Caco-2 (cell line): ENCODE measurements around the gene ARHGEF4. TPM values are rescaled to one million over a fixed set of nuclear protein-coding genes. Genes with fewer than 3 reads are reported as not detected.

Source experiments
- BruUV-seq: library from RNA; stranded (reverse); fragments of 400-500 nt; replicated peaks from 2 replicates; lab custom pipeline; 2021; lab: Mats Ljungman, UMichigan
- CTCF ChIA-PET: fragments of 300-600 bp; sonication (Branson Sonifier 250); formaldehyde crosslinking; loops from one replicate; lab custom pipeline; 2022; ENCODE audit warnings: antibody characterized with exemption; lab: Charles Lee
- POLR2A ChIA-PET: fragments of 300-600 bp; sonication (Branson Sonifier 250); formaldehyde crosslinking; loops from one replicate; lab custom pipeline; 2022; ENCODE audit warnings: antibody characterized with exemption; lab: Charles Lee
- DNase-seq, 2 experiments: peaks; one replicate each; pipeline versions ENCODE4 v3.0.0 to v3.0.0-alpha.2; 2020 to 2022
- H3K27me3 ChIP-seq: replicated peaks from 2 replicates; pipeline ENCODE4 v1.6.0; 2011; ENCODE audit warnings: low read length; ENCODE audit not compliant: control insufficient read depth, insufficient read depth
- H3K36me3 ChIP-seq: 2 replicates; pipeline ENCODE4 v1.5.1; 2011; ENCODE audit warnings: low read length; ENCODE audit not compliant: control insufficient read depth, insufficient read depth
- H3K4me1 ChIP-seq: fragments of 250-450 bp; sonication (Bioruptor Pico); 2 replicates; pipeline ENCODE4 v1.5.1; 2020; ENCODE audit warnings: mild to moderate bottlenecking
- H3K4me3 ChIP-seq: 2 replicates; pipeline ENCODE4 v1.5.1; 2011; ENCODE audit warnings: low read depth, mild to moderate bottlenecking, control low read depth, low read length
- H3K9me3 ChIP-seq: fragments of 250-450 bp; sonication (Bioruptor Pico); 2 replicates; pipeline ENCODE4 v1.5.1; 2020; ENCODE audit warnings: mild to moderate bottlenecking, moderate library complexity
- H3K27ac Mint-ChIP-seq: one replicate; pipeline ENCODE4 v1.8.0; 2022; ENCODE audit warnings: mixed read lengths; ENCODE audit not compliant: unreplicated experiment
- H3K27me3 Mint-ChIP-seq: one replicate; pipeline ENCODE4 v1.8.0; 2022; ENCODE audit warnings: mixed read lengths; ENCODE audit not compliant: insufficient read depth, unreplicated experiment
- H3K36me3 Mint-ChIP-seq: one replicate; pipeline ENCODE4 v1.8.0; 2022; ENCODE audit warnings: mild to moderate bottlenecking, mixed read lengths; ENCODE audit not compliant: insufficient read depth, unreplicated experiment
- H3K4me1 Mint-ChIP-seq: one replicate; pipeline ENCODE4 v1.8.0; 2022; ENCODE audit warnings: low read depth, mixed read lengths; ENCODE audit not compliant: unreplicated experiment
- H3K4me3 Mint-ChIP-seq: one replicate; pipeline ENCODE4 v1.8.0; 2022; ENCODE audit warnings: mild to moderate bottlenecking, moderate library complexity, mixed read lengths; ENCODE audit not compliant: unreplicated experiment
- H3K9me3 Mint-ChIP-seq: one replicate; pipeline ENCODE4 v1.8.0; 2022; ENCODE audit warnings: mixed read lengths; ENCODE audit not compliant: unreplicated experiment
- intact Hi-C: fragments of 100-400 bp; cut with micrococcal nuclease; formaldehyde crosslinking; loops from one replicate; pipeline ENCODE4 v1.10.0; 2022; ENCODE audit not compliant: unreplicated experiment
- total RNA-seq: library from RNA; stranded (reverse); gene quantifications from 2 replicates; pipeline ENCODE4 v1.2.3, GENCODE V29; 2022
- TF ChIP-seq, protein P1 (sequence below), 2 experiments: fragments of 200-600 bp in 1 of 2; IDR thresholded peaks; 1 replicate in 1 of 2; 2 replicates in 1 of 2; pipeline versions ENCODE4 v1.5.1 to v1.8.0; 2011 to 2022; ENCODE audit warnings: antibody characterized with exemption in 1 of 2, control low read depth in 1 of 2, inconsistent platforms in 1 of 2, low read depth in 1 of 2, low read length in 1 of 2, mild to moderate bottlenecking in 1 of 2, moderate library complexity in 1 of 2; ENCODE audit not compliant: insufficient read depth in 1 of 2, severe bottlenecking in 1 of 2, unreplicated experiment in 1 of 2

The ARHGEF4 gene
- total RNA-seq, 1 experiment from 2014 or later, result 1.8 TPM

DNA sequence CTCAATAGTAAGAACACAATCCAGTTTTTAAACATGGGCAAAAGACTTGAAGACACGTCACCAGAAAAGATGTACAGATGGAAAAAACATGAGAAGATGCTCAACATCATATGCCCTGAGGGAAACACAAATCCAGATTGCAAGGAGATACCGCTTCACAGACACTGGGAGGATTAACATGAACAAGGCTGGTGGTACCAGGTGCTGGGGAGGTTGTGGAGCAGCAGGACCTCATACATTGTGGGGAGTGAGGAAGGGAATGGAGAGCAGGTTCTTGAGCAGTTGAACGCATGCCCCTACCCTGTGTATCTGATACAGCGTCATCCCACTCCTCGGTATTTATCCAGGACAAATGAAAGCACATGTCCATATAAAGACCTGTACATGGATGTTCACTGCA is 72.1 kb downstream of the ARHGEF4 start:
- H3K9me3 Mint-ChIP-seq, result no peaks in the 10 kb centered on the region
- H3K36me3 Mint-ChIP-seq, result no peaks in the 10 kb centered on the region
- DNase-seq, result no peak
- no peak overlapping the region for H3K4me3 Mint-ChIP-seq
- Histone ChIP-seq H3K36me3 (no peaks in the 10 kb centered on the region), H3K4me3 (no peak overlapping the region), H3K27me3 (no peaks in the 10 kb centered on the region; the same call in 1 of the 2 replicates), H3K9me3 (peaks cover 12% of the 10 kb centered on the region), H3K4me1 (no peaks in the 10 kb centered on the region)
- peaks cover 7% of the 10 kb centered on the region for H3K27me3 Mint-ChIP-seq
- intact Hi-C loops, result no loop called here
- CTCF ChIA-PET, result no interaction called here
- no TSS peak for BruUV-seq
- TF ChIP-seq, protein P1, sequence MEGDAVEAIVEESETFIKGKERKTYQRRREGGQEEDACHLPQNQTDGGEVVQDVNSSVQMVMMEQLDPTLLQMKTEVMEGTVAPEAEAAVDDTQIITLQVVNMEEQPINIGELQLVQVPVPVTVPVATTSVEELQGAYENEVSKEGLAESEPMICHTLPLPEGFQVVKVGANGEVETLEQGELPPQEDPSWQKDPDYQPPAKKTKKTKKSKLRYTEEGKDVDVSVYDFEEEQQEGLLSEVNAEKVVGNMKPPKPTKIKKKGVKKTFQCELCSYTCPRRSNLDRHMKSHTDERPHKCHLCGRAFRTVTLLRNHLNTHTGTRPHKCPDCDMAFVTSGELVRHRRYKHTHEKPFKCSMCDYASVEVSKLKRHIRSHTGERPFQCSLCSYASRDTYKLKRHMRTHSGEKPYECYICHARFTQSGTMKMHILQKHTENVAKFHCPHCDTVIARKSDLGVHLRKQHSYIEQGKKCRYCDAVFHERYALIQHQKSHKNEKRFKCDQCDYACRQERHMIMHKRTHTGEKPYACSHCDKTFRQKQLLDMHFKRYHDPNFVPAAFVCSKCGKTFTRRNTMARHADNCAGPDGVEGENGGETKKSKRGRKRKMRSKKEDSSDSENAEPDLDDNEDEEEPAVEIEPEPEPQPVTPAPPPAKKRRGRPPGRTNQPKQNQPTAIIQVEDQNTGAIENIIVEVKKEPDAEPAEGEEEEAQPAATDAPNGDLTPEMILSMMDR (IDR thresholded peaks at IDR 0.05; ENCODE audit: insufficient read depth in 1 of 2, low read depth in 1 of 2, low read length in 1 of 2, severe bottlenecking in 1 of 2, unreplicated experiment in 1 of 2), result no peak
- no peaks in the 10 kb centered on the region for H3K4me1 Mint-ChIP-seq
- no peak overlapping the region for H3K27ac Mint-ChIP-seq
- POLR2A ChIA-PET, result no interaction called here

DNA sequence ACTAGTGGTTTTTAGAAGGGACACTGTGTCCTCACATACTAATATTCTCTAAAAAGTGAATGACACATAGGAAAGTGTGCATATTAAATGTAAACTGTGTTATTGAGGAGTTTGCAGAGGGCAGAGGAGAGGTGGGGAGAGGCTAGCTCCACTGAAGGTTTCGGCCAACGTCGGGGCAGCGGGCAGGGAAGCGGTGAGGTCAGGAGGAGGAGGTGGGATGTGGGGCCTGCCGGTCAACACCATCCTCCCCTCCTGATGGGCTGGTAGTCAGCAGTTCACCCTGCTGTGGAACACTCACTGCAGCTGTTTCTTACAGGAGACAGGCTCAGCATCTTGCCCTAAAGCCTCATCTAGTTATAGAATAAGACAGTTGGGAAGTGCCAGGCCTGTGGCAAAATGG is 74.2 kb downstream of the ARHGEF4 start:
- no peaks in the 10 kb centered on the region; the same call in 1 of the 2 replicates for H3K27me3 ChIP-seq
- no peaks in the 10 kb centered on the region for H3K4me1 Mint-ChIP-seq
- peaks cover 7% of the 10 kb centered on the region for H3K27me3 Mint-ChIP-seq
- no peak overlapping the region for H3K4me3 ChIP-seq
- TF ChIP-seq, protein P1 (IDR thresholded peaks at IDR 0.05; ENCODE audit: insufficient read depth in 1 of 2, low read depth in 1 of 2, low read length in 1 of 2, severe bottlenecking in 1 of 2, unreplicated experiment in 1 of 2), result no peak
- no peaks in the 10 kb centered on the region for H3K9me3 Mint-ChIP-seq
- no peaks in the 10 kb centered on the region for H3K36me3 Mint-ChIP-seq
- CTCF ChIA-PET, result no interaction called here
- no peaks in the 10 kb centered on the region for H3K4me1 ChIP-seq
- peaks cover 9% of the 10 kb centered on the region for H3K9me3 ChIP-seq
- H3K4me3 Mint-ChIP-seq, result no peak overlapping the region
- DNase-seq, result no peak
- H3K27ac Mint-ChIP-seq, result no peak overlapping the region
- no TSS peak for BruUV-seq
- POLR2A ChIA-PET, result no interaction called here
- no peaks in the 10 kb centered on the region for H3K36me3 ChIP-seq
- intact Hi-C loops, result no loop called here

DNA sequence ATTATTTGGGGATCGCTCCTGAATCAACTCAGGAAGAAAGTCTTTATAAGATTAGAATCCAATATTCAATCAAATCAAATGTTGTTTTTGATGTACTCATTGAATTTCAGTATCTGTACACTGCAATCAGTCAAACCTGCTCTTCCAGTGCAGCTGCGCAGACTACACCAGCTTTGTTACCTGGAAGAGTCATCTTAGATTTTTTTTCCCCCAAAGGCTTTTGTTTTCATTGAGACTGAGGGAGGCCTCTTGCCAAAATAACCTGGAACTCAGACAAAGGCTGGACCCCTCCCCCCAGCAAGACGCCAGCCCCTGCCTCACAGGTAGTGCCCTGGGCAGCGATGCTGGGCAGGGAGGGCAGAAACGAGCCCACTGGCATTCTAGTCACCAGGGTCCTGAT is 74.8 kb downstream of the ARHGEF4 start:
- no TSS peak for BruUV-seq
- Histone ChIP-seq H3K36me3 (no peaks in the 10 kb centered on the region), H3K4me1 (no peaks in the 10 kb centered on the region), H3K9me3 (peaks cover 3% of the 10 kb centered on the region), H3K27me3 (no peaks in the 10 kb centered on the region; the same call in 1 of the 2 replicates), H3K4me3 (no peak overlapping the region)
- peaks cover 7% of the 10 kb centered on the region for H3K27me3 Mint-ChIP-seq
- no peaks in the 10 kb centered on the region for H3K36me3 Mint-ChIP-seq
- POLR2A ChIA-PET, result no interaction called here
- H3K4me1 Mint-ChIP-seq, result no peaks in the 10 kb centered on the region
- intact Hi-C loops, result no loop called here
- no peak overlapping the region for H3K27ac Mint-ChIP-seq
- CTCF ChIA-PET, result no interaction called here
- DNase-seq, result no peak
- H3K9me3 Mint-ChIP-seq, result no peaks in the 10 kb centered on the region
- no peak overlapping the region for H3K4me3 Mint-ChIP-seq
- TF ChIP-seq, protein P1 (IDR thresholded peaks at IDR 0.05; ENCODE audit: insufficient read depth in 1 of 2, low read depth in 1 of 2, low read length in 1 of 2, severe bottlenecking in 1 of 2, unreplicated experiment in 1 of 2), result no peak
